ENCODE data around the gene RPS25.
"Not testable (repeated sequence)": the region's sequence is repeated elsewhere in the genome, so short reads cannot be mapped to it uniquely, and the experiment has no call there.

The RPS25 gene

DNA sequence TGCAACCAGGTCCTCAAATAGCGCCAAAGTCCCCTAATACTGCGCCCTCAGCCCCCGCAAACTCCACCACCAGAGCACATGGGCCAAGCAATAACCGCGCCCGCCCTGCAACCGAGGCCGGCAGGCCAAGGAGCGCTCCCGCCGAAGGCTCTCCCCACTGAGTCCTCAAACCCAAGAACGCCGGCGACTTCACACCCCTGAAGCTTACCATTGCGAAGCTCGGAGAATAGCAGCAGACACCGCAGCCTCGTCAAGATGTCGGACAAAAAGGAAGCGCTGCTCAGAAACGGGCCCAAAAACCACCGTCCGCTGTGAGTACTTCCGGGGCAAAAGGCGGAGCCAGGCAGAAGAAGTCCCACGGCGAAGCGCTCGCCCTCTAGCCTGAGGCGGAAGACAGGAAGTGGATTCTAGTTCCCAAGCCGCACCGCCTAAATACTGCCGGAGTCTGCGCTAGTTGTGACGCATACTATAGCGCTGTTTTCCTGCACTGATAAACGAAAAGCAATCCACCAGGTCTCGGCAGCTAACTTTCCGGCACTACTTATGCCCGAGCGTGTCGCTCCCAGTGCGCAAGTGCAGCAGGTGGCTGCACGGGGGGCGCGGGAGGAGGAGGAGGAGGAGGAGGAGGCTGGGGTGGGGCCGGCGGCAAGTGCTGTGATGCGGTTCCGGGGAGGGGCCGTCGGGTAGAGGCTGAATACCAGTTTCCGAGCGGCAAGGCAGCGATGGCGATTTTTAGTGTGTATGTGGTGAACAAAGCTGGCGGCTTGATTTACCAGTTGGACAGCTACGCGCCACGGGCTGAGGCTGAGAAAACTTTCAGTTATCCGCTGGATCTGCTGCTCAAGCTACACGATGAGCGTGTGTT is at the start of gene RPS25, which contains the start of gene TRAPPC4:
TSS of gene RPS25 (minus strand) at position 270 of the 865 bp plus-strand sequence. CDS start at position 211, 59 bp downstream.
TSS of gene TRAPPC4 (plus strand) at position 693 of the 865 bp plus-strand sequence. CDS start at position 723, 30 bp downstream.
- peak; percentile 96 for DNase-seq

DNA sequence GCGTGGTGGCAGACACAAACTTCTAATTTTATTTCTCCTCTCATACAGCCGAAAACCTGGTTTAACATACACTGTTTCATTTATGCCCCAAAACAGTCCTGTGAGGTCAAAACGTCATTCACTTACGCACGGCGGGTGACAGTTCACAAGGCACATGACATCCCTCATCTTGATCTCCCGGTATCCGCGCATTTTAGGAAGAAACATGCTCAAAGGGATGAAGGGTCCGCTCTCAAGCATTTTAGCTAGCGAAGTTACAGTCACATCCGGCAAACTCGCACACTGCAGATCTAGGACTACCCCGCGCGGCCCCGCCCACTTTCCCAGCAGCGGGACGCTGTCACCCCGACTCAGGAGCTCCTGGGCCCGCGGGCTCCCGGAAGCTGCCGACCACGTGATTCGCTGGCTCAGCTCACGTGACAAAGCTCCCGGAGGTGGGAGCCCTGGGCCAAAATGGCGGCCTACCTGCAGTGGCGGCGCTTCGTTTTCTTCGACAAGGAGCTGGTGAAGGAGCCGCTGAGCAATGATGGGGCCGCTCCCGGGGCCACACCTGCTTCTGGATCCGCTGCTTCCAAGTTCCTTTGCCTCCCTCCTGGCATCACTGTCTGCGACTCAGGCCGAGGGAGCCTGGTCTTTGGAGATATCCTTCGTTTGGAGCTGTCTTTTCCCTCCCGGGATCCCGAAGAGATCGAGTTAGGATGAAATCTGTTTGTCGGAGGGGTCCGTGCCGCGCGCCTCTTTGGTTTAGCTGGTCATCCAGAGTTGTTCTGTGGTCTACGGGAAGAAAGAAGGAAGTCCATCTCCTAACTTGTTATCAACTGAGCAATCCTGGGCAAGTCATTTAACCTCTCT is 49.5 kb upstream of the RPS25 start, which contains the start of gene VPS11:
TSS of gene VPS11 (plus strand) at position 448 of the 852 bp plus-strand sequence. CDS start at position 454, 6 bp downstream.
- DNase-seq = peak; percentile 93

DNA sequence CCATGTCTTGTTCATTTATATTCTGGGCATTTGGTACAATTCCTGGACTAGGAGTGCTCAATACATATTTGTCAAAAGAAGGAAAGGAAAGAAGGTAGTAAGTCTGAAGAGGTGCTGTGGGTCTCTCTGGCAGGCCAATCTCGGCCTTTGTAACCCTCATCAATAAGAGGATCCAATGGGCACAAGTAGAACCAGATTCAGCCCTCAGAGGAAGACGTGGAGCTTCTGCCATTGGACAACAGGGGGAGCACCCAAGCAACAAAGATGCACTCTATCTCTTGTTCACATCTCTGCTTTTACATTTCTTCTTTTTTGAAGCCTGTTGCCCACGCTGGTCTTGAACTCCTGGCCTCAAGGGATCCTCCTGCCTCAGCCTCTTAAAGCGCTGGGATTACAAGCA is 47.2 kb upstream of the RPS25 start:
- peak; percentile 22 for DNase-seq

DNA sequence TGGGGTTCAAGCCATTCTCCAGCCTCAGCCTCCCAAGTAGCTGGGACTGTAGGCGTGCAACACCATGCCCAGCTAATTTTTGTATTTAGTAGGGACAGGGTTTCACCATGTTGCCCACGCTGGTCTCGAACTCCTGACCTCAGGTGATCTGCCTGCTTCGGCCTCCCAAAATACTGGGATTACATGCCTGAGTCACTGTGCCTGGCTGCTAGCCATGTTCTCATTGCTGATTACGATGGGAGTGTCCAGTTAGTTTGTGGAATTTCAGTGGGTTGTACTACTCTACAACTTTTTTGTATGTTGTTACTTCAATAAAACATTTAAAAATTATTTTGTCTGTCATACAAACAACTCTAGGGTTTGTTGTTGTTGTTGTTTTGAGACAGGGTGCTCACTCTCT is 44.6 kb upstream of the RPS25 start:
- DNase-seq = no peak

DNA sequence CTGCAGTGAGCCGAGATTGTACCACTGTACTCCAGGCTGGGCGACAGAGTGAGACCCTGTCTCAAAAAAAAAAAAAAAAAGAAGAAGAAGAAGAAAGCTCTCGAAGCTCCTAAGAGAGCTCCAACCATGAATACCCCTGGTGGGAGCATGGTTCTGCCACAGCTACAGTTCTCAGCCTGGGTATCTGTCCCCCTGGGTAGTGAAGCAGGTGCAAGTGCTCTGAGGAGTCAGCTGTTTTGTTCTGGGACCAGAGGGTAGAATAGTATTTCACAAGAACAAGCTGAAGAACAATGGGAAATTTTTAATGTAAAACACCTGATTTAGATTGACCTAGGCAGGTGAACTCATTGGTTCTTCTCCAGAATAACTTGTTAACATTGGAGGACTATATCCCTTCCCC is 43.1 kb upstream of the RPS25 start:
- no peak for DNase-seq

DNA sequence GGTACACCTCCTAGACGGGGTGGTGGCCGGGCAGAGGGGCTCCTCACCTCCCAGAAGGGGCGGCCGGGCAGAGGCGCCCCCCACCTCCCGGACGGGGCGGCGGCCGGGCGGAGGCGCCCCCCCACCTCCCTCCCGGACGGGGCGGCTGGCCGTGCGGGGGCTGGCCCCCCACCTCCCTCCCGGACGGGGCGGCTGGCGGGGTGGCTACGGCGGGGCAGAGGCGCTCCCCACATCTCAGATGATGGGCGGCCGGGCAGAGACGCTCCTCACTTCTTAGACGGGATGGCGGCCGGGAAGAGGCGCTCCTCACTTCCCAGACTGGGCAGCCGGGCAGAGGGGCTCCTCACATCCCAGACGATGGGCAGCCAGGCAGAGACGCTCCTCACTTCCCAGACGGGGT is 41.0 kb upstream of the RPS25 start:
- not testable (repeated sequence) for DNase-seq

DNA sequence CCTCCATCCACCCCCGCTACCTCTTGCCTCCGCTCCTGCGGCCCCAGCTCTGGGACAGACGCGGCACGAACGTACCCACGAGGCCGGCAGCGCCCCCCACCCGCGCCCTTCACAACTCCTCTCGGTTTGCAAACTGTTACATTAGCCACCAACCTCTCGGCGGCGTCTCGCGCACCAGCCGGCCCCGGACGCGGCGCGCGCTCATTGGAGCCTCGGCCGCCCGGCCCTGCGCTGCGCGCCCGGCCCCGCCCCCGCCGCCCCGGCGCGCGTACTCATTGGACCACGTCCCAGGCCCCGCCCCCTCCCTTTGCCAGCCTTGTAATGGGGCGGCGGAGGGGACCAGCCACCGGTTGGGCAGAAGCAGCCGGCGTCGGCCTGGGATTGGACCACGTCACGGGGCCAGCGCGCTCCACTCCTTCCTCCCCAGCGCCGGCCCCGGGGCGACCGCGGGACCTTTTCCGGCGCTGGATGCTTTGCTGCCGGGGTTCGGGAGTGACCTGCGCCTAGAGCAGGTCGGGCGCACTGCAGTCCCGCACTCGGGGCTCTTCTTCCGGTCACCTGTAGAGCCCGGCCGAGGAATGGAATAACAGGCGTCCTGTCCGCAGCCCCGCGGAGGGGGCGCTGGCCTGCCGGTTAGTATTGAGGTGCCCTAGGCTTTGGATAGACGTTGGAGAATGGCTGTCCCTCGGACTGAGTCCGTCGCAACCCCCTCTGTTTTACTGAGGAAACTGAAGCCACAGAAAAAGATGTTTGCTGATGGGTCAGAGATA is 39.0 kb upstream of the RPS25 start, which contains the start of gene HYOU1:
TSS of gene HYOU1 (minus strand) at position 206 of the 770 bp plus-strand sequence. CDS start 1,045 bp downstream, outside the sequence.
- DNase-seq = peak; percentile 94

DNA sequence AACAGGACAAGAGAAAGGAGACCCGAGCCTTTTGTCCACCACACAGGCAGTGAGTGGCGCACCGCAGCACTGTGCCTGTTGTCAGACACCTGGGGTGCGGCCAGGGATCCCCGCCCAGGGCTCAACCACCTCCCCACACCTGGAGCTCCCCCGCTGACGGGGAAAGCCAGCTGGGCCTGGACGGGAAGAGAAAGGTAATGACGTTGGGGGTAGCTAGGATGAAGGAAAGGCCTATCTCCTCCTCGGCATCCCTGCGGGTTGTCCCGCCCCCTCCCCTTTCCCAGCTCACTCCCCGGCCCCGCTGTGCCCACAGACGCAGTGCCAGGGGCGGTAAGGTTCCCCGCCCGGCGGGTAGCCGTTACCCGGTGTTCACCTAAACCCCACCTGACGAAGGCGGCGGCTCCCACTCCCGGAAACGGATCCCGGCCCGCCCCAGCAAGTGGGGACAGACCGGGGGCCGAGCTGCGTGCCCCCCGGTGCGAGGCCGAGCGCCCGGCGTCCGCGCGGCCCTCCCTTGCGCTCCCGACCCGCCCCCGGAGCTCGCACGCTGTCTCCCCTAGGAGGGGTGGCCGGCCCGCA is 38.4 kb upstream of the RPS25 start:
- peak; percentile 29 for DNase-seq

DNA sequence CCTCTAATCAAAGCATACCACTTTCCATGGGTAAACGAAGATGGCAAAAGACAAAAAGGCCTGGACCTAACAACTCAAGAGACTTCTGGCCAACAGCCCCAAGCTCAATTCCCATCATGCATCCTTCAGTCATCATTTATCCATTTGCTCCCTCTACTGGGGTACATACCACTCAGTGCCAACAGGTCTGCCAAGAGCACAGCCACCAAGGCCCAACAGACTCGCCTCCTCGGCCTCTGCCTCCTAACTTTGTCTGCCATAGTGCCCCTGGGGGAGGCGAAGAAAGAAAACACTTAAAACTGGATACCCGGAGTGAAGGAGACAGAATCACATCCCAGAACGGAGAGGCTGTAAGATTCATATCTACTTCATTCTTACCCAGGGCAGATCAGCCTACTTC is 37.8 kb upstream of the RPS25 start:
- no peak for DNase-seq

DNA sequence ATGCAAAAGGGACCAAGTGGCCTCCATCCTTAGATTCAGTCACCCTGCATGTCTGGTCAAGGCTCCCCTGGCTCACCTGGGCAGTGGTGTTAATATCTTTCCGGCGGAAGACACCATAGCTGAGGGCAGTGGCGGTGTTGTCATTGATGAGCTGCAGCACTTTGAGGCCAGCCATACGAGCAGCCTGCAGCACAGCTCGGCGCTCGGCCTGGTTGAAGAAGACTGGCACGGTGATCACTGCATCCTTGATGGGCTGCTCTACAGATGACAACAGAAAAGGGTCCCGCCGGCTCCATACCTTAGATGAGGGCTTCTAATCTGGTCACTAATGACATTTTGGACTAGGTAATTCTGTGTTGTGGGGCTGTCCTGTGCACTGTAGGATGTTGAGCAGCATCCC is 36.3 kb upstream of the RPS25 start:
- no peak for DNase-seq

DNA sequence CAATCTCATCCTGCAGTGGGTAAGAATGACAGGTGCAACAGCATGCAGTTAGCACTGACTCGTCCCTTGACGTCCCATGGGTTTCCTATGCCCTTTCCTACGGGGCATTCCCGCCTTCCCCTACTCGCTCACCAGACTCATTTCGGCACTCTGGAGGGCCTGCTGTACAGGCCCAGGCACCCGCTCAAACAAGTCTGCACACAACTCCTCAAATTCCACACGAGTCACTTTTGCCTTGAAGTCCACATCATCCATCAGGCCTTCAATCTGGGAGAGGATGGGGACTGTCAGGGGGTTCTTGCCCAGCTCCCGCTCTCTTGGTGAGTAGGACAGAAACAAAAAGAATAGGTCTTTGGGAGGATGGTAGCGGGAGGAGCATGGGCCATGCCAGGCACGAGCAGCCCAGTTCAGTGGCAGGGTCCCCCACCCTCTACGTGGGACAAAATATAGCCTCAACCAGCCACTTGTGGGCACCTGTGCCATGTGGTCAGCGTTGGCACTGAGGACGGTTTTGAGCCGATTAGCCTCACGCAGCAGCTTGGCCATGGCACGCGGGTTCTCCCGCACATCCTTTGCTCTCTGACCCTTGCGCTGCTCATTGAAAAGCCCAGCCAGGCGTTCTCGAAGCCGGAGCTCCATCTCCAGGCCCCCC is 34.1 kb upstream of the RPS25 start:
- DNase-seq = no peak

DNA sequence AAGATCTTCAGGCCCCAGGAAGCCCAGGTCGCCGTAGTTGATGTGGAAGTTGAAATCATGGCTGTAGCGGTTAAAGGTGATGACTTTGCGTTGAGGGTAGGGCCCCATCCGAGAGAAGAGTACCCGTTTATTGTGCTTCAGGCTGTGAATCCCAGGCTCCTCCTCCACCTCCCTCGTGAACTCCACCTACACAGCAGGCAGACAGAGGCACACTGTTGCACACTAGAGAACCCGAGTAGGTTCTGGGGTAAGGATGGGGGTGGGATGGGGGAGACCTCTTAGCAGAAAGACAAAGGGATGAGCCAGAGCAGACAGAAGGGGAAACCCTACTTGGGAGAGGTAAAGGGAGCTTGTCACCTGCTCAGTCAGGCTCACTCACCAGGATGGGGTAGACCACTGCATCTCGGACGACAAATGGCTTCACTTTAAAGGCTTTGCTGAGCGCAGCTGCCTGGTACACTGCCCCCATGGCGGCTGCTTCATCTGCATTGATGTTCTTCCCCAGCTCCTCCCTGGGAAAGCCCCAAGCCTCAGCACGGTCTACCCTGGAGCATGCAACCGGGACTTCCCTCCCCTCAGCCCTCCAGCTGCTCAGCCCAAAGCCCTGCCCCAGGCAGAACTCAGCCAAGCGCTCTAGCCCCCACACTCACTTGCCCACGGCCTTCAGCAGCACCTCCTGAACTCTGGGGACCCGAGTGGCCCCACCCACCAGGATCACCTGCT is 33.5 kb upstream of the RPS25 start:
- DNase-seq = no peak

DNA sequence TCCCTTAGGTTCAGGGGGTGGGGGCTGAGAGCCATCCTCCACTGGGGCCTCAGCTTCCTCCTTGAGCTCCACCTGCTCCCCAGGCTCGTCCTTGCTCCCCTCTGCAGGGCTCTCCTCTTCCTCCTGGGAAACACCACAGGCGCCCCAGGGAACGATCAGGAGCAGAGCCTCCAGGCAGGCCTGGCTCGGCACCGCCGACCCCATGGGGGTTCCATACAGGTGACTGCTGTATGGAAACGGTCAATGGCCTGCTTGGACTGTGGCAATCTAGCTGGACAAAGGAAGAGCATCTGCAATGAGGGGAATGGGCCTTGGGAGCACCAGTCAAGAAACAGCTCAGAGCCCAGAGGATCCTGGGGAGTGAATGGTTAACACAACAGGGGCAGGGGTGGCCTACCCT is 30.9 kb upstream of the RPS25 start:
- no peak for DNase-seq

DNA sequence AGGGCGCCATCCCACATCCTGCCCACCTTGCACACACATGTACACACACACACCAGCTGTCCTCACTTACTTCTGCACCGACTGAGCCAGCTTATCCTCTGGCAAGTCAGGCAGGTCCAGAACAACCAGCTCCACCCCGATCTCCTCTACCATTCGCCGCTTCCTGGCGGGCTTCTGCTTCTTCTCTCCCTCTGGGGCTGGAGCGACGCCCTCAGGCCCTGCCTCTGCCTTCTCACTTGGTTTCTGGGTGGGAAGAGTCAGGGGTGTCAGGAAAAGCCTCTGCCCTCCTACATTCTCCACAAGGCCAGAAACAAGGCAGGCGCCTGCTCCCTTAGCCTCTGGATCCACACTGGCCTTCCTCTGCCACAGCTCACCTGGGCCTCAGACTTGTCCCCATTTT is 30.5 kb upstream of the RPS25 start:
- no peak for DNase-seq

DNA sequence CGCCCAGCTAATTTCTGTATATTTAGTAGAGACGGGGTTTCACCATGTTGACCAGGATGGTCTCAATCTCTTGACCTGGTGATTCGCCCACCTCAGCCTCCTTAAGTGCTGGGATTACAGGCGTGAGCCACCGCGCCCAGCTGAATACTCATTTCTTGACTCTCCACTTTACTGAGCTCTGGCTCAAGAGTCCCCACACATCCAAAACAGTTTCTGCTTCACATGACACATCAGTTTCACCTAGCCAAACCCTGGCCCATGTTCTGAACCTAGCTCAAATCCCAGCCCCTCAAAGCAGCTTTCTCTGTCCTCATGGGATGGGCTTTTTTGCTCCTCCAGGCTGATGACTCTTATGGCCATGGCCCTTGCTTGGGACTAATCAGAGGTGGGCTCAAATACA is 29.1 kb upstream of the RPS25 start:
- no peak for DNase-seq

DNA sequence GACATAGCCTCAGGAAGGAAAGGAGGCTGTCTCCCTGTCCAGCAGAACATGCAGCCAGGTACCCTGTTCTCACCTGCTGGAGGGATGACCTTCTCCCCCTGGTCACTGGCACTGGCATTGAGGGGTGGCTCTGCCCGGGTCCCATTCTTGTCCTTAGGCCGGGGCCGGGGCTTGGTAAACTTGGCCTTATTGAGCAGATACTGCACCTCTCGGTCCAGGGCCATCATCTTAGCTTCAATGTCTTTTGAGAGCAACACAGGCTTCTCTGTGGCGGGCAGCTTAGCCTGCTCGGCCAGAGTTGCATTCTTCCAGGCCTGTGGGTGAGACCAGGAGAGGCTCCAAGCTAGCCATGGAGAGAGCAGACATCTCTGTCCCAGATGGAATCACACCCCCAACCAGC is 28.3 kb upstream of the RPS25 start:
- DNase-seq = no peak

DNA sequence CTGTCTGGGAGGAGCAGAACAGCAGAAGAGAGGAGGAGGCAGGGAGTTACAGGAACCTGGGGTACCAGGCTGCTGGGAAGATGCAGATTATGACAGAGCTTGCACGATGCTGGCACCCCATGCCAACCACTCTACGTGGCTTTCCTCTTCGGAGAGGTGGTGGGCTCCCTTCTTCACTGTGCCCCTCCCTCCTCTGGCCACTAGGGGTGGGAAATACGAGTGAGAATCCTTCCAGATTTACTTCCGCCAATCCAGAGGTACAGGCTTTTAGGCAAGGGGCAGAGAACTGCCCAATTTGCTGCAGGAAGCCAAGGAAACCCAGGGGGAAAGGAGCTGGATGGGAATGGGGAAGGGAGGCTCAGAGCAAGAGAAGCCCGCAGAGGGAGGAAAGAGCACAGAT is 26.6 kb upstream of the RPS25 start:
- DNase-seq = no peak

DNA sequence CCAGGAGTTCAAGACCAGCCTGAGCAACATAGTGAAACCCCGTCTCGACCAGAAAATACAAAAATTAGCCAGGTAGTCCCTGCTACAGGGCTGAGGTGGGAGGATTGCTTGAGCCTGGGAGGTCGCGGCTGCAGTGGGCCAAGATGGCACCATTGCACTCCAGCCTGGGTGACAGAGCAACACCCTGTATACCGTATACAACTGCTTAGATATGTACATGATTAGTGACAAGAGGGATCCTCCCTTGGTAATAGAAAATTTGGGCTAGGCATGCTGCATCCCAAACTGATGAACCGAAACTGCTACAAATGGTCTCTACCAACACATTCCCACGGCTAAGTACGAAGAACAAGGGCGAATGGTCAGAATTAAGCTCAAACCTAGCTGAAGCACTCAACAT is 24.8 kb upstream of the RPS25 start:
- no peak for DNase-seq

DNA sequence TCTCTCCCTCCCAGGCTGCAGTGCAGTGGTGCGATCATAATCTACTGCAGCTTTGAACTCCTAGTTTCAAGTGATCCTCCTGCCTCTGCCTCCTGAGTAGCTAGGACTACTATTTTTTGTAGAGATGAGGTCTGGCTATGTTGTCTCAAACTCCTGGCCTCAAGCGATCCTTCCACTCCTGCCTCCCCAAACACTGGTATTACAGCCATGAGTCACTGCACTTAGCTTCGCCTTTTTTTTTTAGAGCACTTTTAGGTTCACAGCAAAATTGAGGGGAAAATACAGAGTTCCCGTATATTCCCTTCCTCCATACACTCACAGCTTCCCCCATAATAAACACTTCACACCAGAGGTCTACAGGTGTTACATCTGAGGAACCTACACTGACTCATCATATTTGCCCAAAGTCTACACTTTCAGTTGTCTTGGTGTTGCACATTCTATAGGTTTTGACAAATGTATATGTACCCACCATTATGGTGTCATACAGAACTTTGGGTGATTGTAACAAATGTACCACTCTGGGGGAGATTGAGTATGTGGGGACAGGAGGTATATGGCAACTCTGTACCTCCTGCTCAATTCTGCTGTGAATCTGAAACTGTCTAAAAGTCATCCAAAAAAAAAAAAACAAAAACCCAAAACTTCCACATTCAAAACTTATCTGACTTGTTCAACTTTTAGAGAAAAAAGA is 23.8 kb upstream of the RPS25 start:
- DNase-seq = no peak

DNA sequence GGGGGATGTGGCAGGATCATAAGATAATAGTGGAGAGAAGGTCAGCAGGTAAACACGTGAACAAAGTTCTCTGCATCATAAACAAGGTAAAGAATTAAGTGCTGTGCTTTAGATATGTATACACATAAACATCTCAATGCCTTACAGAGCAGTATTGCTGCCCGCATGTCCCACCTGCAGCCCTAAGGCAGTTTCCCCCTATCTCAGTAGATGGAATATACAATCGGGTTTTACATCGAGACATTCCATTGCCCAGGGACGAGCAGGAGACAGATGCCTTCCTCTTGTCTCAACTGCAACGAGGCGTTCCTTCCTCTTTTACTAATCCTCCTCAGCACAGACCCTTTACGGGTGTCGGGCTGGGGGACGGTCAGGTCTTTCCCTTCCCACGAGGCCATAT is 21.3 kb upstream of the RPS25 start:
- DNase-seq = not testable (repeated sequence)

All from NCI-H510A treated with DMSO at 0.1 percent for 48 hours (cell line).